ENCODE data around the gene SDC3.

DNA sequence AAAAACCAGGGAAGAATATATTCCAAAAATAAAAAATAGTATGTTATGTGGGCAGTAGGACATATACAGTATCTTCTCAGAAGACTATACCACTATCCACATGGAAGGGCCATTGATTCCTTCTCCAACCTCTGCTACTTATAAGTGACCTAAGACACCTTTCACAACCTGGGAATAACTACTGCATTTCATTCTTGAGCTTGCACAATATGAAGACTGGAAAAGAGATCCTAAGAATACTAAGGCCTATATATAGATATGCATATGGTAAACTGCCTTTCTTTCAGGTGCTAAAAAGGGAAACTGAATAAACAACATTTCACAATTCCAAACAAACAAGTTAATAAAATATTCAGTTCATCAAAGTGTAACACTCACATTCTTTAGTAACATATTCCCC is 32.0 kb upstream of the SDC3 start:
- TF ChIP-seq, protein P1, sequence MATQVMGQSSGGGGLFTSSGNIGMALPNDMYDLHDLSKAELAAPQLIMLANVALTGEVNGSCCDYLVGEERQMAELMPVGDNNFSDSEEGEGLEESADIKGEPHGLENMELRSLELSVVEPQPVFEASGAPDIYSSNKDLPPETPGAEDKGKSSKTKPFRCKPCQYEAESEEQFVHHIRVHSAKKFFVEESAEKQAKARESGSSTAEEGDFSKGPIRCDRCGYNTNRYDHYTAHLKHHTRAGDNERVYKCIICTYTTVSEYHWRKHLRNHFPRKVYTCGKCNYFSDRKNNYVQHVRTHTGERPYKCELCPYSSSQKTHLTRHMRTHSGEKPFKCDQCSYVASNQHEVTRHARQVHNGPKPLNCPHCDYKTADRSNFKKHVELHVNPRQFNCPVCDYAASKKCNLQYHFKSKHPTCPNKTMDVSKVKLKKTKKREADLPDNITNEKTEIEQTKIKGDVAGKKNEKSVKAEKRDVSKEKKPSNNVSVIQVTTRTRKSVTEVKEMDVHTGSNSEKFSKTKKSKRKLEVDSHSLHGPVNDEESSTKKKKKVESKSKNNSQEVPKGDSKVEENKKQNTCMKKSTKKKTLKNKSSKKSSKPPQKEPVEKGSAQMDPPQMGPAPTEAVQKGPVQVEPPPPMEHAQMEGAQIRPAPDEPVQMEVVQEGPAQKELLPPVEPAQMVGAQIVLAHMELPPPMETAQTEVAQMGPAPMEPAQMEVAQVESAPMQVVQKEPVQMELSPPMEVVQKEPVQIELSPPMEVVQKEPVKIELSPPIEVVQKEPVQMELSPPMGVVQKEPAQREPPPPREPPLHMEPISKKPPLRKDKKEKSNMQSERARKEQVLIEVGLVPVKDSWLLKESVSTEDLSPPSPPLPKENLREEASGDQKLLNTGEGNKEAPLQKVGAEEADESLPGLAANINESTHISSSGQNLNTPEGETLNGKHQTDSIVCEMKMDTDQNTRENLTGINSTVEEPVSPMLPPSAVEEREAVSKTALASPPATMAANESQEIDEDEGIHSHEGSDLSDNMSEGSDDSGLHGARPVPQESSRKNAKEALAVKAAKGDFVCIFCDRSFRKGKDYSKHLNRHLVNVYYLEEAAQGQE (IDR thresholded peaks at IDR 0.05; ENCODE audit: insufficient read depth in 1 of 2, low read depth in 2 of 2, low read length in 2 of 2), result no peak
- TF ChIP-seq SIN3A (IDR thresholded peaks at IDR 0.05; ENCODE audit: borderline replicate concordance, insufficient read depth, low read length) (no peak), POLR2AphosphoS5 (IDR thresholded peaks at IDR 0.05; ENCODE audit: low read depth, low read length) (no peak), TAF1 (IDR thresholded peaks at IDR 0.05; ENCODE audit: borderline replicate concordance, insufficient read depth, low read length) (no peak), FOXP2 (optimal IDR thresholded peaks at IDR 0.05; ENCODE audit: borderline replicate concordance, extremely low read depth, extremely low read length, insufficient read depth) (no peak)

Data from PFSK-1 (cell line).